HG02973 (cell line): ENCODE results near the gene PPP4R3A.
"Not testable (repeated sequence)": the region's sequence is repeated elsewhere in the genome, so short reads cannot be mapped to it uniquely, and the experiment has no call there.

Experiments
- ATAC-seq: cut with Tn5 transposase; IDR thresholded peaks from one replicate; pipeline ENCODE4 v1.9.1; 2021; ENCODE audit warnings: moderate library complexity; ENCODE audit not compliant: unreplicated experiment

PPP4R3A gene

DNA sequence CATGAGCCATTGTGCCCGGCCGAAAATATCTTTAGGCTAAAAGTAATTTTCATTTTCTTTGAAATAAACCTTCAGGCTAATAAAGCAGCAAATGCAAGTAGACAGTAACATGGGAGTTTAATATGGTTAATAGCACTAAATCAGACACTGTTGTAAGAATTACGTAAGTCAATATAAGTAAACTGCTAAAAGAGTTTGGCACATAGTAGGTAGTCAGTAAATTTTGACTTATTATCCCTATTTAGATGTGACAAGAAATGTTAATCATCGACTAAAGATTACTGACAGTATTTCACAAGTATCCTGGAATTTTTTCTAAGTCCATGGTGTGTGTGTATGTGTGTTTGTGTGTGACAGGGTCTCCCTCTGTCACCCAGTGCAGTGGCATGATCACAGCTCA, 3.9 kb downstream of the PPP4R3A start:
- ATAC-seq = no peak

DNA sequence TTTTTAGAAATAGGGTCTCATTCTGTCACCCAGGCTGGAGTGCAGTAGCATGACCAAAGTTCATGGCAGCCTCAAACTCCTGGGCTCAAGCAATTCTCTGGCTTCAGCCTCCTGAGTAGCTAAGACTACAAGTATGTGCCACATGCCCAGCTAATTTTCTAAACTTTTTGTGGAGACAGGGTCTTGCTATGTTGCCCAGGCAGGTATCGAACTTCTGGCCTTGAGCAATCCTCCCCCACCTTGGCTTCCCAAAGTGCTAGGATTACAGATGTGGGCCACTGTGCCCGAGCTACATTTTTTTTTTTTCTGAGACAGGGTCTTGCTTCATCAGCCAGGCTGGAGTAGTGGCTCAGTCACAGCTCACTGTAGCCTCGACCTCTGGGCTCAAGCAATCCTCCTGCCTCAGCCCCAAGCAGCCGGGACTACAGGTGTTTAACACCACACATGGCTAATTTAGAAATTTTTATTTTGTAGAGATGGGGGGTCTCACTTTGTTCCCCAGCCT, 7.1 kb downstream of the PPP4R3A start:
- no peak for ATAC-seq

DNA sequence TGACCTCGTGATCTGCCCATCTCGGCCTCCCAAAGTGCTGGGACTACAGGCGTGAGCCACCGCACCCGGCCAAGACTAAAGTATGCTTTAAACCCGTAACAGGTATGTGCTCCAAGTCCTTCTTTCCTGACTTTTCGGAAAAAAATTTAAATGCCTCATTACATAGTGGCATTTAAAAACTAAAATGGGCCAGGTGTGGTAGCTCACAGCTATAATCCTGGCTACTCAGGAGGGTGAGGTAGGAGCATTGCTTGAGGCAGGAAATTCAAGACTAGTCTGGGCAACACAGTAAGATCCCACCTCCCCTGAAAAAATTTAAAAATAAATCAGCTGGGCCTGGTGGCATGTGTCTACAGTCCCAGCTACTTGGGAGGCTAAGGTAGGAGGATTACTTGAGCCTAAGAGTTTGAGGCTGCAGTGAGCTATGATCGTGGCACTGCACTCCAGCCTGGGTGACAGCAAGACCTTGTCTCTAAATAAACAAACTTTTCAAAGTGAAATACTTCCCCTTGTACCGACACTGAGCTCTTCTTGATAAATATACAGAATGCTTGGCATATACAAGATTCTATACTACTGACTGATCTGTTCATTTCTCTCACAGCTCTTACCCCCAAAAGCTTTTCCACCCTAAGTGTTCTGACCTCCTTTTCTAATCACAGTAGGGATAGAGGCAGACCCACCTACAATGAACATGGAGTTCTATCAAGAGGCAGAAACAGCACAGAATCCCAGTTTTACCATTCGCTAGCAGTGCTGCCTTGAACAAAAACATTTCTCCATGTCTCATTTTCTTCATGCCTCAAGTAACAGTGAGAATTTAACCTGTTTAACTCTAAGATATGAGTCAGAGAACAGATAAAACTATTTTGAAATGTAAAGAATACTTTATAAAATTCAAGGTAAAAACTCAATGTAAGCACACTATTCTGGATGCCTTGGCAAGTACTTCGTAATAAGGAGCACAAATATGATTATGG, 7.9 kb downstream of the PPP4R3A start:
- no peak for ATAC-seq

DNA sequence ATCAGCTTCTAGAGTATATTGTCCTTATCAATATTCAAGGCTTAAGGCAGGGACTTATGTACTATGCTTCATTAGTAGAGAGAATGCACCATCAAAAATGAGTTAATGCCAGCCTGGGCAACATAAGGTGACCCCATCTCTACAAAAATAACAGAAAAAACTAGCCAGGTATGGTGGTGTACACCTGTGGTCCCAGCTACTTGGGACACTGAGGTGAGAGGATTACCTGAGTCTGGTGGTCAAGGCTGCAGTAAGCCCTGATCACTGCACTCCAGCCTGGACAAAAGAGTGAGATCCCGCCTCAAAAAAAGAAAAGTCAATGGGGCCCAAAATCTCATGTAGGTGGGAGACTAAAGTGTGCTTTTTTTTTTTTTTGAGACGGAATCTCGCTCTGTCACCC, 8.8 kb downstream of the PPP4R3A start:
- ATAC-seq = no peak

DNA sequence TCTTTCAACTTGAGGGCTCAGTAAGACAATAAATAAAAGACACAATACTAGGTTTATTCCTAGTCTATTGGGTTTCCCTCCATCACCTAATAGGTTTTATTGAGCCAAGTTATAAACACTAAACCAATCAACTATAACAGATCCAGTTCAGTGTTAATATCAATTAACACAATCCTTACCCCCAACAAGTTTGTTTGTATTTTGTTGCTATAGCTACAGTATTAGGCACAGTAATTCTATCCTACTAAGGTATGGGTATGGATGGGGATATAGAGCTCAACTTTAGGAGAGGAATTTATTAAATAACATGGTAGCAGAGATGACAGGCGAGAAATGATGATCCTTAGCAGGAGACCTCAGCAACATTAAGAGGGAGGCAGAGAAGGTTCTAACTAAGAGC, 13.3 kb downstream of the PPP4R3A start:
- ATAC-seq = no peak

DNA sequence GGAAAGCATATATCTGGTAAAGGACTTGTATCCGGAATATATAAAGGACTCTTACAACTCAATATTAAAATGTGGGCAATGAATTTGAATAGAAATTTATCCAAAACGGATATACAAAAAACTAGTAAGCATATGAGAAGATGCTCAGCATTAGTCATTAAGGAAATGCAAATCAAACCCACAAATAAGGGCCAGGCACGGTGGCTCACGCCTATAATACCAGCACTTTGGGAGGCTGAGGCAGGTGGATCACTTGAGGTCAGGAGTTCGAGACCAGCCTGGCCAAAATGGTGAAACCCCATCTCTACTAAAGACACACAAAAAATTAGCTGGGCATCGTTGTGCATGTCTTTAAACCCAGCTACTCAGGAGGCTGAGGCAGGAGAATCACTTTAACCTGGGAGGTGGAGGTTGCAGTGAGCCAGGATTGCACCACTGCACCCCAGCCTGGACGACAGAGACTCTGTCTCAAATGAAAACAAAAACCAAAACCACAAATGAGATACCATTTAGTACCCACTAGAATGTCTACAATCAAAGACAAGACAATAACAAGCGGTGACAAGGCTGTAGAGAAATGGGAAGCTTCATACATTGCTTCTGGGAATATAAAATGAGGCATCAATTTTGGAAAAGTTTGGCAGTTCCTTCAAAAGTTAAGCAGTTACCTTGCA, 15.6 kb downstream of the PPP4R3A start:
- not testable (repeated sequence) for ATAC-seq

DNA sequence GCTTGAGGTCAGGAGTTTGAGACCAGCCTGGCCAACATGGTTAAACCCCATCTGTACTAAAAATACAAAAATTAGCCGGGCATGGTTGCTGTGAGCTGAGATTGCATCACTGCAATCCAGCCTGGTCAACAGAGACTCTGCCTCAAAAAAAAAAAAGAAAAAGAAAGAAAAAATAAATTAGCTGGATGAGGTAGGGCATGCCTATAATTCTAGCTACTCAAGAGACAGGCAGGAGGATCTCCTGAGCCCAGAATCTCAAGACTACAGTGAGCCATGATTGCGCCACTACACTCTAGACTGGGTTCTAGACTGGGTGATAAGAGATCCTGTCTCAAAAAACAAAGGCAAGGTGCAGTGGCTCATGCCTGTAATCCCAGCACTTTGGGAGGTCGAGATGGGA, 16.9 kb downstream of the PPP4R3A start:
- no peak for ATAC-seq

DNA sequence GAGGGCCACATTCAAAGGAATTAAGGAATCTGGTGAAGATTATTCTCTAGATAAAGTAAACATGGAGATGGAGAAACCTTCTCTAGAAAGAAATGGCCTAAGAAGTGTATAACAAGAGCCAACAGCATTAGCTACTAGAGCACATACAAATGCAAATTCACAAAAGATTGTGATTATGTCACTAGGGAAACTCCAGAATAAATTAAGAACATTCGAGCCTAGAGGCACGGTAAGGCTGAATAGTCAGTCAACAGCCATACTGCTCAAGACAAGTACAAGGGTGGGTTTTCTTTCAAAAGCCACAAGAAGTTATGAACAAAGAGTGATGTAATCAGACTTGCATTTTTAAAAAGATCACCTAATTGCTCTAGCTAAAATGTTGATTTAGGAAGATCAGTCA, 25.4 kb downstream of the PPP4R3A start:
- ATAC-seq = no peak

DNA sequence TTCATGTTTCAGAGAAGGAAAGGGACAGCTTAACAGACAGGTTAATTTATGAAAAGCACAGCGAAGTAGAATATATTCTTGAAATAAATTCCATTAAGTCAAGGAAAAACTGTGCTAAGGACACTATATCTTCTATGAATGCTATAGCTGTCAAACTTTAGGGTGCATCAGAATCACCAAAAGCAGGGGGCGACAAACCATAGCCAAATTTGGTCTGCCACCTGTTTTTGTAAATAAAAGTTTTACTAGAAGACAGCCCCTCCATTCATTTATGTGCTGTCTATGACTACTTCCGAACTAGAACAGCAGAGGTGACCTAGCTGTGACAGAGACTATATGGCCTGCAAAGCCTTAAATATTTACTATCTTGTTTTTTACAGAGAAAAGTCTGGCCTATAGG, 25.9 kb downstream of the PPP4R3A start:
- no peak for ATAC-seq

DNA sequence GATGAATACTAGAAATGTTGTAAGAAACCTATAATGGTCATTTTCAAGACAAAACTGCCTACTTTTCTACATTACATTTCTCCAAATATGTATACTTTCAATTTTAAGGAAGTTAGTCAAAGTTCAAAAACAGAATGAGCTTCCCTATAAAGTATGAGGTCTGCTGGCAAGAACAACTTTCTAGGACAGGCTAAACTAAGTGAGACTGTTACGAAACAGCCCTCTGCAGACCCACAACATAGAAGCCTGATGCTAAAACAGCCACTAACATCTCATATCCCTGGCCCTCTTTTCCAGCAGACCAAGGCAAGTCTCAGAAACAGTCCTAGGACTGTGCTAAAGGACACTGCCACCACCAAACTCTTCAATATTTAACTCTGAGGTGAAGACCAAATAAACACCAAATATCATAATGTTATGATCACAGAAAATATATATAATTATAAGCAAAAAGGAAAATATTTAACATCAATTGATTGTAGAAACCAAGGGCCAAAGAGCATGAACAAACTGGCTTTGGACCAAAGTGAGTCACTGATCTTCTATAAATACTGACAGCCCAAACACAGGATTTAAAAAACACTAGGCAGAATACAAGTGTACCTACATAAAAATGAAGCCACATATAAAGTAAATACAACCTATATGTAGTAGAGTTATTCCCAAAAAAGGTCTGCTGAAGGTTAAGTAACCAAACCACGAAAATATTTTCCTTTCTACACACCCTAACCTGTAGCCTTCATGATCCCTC, 27.7 kb downstream of the PPP4R3A start:
- no peak for ATAC-seq

DNA sequence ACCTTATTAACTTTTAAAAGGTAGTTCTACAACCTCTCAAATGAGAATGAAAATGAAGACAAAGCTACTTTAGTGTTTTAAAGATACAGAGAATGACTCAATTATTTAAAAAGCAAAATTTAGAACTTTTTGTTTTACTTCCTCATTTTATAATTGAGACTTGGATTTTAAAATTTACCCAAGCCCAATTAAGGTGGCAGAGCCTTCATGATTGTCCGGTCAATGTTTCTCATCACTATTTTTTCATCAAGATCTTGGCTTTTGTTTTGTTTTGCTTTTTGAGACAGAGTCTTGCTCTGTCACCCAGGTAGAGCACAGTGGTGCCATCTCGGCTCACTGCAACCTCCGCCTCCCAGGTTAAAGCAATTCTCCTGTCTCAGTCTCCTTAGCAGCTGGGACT, 32.7 kb downstream of the PPP4R3A start:
- ATAC-seq = no peak

DNA sequence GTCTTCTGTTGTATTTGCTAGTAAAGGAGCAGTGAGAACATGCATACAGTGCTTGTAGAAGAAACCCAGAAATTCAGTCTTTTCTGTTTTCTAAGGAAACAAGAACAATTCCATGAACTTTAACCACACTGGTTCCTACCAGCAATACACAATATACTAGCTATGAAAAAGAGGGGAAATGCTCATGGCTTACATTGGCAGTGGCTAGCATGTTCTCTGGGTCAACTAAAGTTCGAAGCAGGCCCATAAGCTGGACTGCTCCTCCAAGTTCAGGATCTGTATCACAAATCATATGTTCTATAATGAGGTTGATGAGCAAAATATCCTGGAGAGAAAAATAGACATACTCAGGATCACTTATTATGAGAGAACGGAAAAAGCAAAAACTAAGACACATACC, 37.1 kb downstream of the PPP4R3A start:
- no peak for ATAC-seq

DNA sequence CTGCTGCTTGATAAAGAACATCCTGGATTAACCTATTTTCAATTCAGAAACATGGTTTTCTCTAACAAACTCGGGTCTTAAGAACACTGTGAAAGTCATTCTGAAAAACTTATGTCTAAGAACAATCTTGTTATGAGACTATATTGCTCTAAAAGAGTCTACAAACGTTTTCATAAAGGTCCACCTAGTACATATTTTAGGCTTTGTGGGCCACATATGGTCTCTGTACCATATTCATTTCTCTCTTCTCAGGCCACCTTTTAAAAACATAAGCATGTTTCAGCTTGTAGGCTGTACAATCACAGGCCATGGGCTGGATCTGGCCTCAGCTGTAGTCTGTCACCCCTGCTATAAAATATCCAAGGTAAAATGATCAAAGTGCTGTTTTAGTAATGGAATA, 39.9 kb downstream of the PPP4R3A start:
- ATAC-seq = peak; percentile 45

DNA sequence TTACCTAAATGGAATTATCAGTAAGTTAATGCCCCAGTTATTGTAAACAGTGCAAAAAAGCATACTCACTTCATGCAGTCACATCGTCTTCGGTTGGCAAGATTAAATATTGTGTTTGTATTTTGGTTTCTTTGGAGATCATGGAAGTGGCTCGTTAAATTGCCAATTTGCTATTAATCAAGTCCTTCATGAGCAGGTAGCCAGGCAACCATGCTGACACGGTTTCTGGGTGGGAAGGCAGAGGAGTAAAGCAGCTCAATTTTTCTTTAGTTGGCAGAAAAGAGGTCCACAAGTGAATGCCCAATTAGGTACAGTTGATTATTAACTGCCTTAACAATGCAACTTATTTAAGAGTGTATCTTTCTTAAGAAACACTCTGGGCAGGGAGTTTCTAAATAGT, 43.9 kb downstream of the PPP4R3A start:
- ATAC-seq = no peak

DNA sequence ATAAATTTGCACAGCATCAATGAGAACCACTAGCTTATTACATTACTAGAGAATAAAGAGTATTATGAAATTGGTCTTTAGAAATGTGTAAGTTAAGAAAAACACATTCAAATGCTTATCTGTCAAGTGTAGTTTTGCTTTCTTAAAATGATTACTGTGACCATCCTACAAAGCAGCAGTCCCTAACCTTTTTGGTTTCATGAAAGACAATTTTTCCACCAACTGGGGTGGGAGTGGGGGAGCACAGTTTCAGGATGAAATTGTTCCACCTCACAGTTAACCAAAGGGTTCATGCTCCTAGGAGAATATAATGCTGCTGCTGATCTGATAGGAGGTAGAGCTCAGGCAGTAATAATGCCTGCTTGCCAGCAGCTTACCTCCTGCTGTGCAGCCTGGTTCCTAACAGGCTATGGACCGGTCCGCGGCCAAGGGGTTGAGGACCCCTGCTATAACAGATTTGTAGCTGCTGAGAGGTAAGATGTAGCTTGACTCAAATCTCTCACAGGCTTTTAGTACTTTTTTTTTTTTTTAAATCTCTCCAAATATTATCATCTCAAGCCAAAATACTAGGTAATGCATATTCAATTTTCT, 45.4 kb downstream of the PPP4R3A start:
- no peak for ATAC-seq

DNA sequence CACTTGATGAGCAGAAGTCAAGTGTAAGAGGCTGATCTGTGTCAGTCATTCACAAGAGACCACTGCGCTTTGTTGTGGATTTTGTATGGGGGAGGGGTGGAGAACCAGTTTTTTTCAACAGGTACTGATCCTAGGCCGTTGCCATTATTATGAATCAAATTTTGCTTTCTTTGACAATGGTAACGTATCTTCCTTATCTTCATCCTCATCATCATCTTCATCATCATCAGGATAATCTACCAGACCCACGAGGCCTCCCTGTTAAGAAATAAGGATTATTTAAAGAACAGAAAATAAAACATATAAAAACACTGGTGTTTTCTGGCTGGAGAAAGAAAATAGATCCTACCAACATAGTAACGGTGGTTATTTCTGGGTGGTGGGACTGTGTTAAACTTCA, 51.5 kb downstream of the PPP4R3A start:
- ATAC-seq = no peak

DNA sequence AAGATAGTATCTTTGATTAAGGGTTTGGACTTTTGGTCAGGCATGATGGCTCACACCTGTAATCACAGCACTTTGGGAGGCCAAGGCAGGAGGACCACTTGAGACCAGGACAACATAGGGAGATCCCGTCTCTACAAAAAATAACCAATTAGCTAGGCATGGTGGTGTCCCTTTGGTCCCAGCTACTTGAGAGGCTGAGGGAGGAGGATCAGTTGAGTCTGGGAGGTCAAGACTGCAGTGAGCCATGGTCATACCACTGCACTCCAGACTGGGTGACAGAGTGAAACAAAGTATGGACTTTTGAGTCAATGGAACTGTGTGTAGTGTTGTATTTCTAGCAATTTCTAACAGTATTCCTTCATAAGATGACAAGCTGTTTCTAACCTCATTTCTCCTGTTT, 53.8 kb downstream of the PPP4R3A start:
- ATAC-seq = no peak

DNA sequence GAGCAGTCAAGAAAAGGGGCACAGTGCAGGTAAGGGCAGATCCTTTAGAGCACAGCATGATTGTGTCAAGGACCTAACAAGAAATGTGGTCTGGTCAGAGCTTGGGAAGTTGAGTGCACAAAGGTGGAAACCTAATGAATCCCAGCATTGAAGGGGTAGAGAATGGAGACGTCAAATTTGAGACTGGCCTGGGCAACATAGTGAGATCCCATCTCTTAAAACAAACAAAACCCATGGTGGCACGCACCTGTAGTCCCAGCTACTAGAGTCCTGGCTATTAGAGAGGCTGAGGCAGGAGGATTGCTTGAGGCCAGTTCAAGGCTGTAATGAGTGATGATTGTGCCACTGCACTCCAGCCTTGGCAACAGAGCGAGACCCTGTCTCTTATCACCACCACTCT, 55.5 kb downstream of the PPP4R3A start:
- no peak for ATAC-seq

DNA sequence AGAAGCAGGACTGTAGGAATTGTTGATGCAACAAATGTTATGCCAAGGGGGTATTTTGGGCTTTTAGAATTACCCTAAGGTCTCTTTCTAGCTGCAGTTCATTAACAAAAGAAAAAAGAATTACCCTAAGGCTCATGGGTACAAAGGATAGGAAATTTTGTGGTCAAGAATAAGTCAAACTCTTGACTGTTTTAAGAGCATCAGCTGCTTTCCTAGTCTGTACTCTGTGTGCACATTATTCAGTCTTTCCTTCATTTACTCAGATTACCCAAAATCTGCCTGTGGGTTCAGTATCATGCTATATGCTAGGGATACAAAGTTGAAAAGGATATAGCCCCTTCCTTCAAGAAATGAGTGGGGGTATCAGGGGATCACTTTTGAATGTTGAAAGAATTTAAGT, 56.0 kb downstream of the PPP4R3A start:
- no peak for ATAC-seq

DNA sequence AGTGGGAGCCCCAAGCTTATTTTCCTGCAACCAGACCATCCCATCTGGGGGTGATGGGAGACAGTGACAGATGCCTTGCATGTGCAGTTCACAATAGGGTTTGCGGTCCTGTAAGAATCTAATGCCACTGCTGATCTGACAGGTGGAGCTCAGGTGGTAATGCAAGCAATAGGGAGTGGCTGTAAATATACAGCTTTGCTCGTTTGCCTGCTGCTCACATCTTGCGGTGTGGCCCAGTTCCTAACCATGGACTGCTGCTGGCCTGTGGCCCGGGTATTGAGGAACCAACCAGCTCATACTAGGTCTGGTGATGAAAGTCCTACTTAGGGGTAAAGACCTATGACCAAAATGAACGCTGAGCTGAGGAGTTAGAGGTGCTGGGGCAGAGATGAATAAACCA, 56.4 kb downstream of the PPP4R3A start:
- ATAC-seq = no peak
